GM10266 (cell line): ENCODE data around the gene ELMOD2.

ENCODE experiments used
- DNase-seq: peaks from one replicate; pipeline ENCODE4 v3.0.0; 2012; ENCODE audit errors: extremely low spot score
- TF ChIP-seq, protein P1 (sequence below): IDR thresholded peaks from 2 replicates; pipeline ENCODE4 v1.5.1; 2012; ENCODE audit warnings: mild to moderate bottlenecking, low read depth; ENCODE audit not compliant: control insufficient read depth, insufficient read depth; ENCODE audit errors: missing control alignments

Gene ELMOD2

GRCh38 chr4:140584439-140584838 is 60.5 kb downstream of the ELMOD2 start:
- DNase-seq = no peak
- TF ChIP-seq, protein P1, sequence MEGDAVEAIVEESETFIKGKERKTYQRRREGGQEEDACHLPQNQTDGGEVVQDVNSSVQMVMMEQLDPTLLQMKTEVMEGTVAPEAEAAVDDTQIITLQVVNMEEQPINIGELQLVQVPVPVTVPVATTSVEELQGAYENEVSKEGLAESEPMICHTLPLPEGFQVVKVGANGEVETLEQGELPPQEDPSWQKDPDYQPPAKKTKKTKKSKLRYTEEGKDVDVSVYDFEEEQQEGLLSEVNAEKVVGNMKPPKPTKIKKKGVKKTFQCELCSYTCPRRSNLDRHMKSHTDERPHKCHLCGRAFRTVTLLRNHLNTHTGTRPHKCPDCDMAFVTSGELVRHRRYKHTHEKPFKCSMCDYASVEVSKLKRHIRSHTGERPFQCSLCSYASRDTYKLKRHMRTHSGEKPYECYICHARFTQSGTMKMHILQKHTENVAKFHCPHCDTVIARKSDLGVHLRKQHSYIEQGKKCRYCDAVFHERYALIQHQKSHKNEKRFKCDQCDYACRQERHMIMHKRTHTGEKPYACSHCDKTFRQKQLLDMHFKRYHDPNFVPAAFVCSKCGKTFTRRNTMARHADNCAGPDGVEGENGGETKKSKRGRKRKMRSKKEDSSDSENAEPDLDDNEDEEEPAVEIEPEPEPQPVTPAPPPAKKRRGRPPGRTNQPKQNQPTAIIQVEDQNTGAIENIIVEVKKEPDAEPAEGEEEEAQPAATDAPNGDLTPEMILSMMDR = no peak

DNA sequence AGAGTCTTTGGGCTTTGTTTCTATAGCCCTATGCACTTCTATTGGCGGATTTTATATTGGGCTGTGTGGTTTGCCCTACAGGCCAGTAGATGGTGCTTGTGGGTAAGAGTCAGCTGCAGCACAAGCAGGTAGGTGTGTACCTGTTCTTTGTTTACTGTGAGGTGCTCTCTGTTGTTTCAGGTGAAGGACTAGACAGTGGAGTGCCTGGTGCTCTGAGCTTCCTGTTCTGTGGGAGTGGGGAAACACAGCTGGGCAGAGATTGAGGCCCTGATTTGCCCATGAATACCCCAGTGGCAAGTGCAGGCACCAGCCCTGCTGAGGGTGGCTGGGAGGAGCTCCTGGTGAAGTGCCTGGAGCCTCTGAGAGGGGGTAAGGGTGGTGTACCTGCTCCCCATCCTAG is 71.1 kb downstream of the ELMOD2 start:
- DNase-seq = no peak
- TF ChIP-seq, protein P1 = no peak

DNA sequence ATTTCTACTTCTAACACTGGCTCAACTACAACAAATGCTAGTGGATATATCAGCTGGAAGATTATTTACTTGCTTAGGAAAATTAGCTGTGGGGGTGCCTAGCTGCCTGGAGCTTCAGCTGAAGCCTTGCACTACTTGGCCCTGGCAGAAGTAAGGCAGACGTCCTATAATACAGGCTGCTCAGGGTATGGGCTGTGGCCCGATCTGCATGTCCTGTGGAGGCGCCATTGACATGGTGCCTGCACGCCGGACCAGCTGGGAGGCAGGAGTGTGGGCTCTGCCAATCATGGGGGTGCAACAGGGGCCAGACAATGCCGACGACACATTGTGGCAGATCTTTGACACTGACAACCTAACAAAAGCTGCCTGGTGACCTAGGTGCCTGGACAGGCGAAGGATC is 76.4 kb downstream of the ELMOD2 start:
- TF ChIP-seq, protein P1 = no peak
- DNase-seq = no peak

DNA sequence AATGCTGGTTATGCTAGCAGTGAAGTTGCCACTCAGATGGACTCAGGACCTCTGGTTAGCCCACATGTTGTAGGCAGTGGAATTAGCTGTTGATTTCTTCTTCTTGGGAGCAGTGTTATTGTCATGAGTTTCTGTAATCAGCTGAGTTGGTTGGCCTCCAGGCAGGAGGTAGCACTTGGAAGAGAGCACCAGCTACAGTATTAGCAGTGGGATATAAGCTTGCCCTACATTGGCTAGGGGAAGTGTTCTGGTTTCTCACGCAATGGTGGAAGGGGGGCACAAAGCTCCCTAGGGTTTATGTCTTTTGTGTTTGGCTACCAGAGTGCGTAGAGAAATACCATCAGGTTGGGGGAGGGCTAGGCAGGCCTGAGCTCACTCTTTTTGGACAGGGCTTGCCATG is 78.7 kb downstream of the ELMOD2 start:
- no peak for DNase-seq
- TF ChIP-seq, protein P1 = no peak

DNA sequence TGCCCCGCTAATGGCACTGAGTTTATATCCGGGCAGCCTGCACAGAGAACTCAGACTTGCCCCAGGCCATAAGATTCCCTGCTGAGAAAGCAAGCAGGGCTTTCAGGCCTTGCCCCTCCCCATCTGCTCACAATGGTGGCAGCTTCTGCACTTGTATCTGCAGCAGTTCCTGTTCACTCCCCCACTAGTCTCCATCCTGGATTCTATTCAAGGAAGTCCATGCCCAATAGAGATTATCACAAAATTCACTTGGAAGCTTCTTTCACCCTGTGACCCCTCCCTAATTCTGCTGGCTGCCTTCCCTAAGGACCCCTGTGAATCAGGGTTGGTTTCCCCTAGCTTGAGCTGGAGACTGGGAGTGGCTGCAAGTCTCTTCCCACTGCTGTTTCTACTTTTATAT is 79.3 kb downstream of the ELMOD2 start:
- TF ChIP-seq, protein P1 = no peak
- no peak for DNase-seq
